ENCODE data around the gene SLC6A11. TPM values are rescaled to one million over a fixed set of nuclear protein-coding genes. Genes with fewer than 3 reads are reported as not detected.

SLC6A11 gene
- total and polyA plus RNA-seq, 2 donors (not counting 1 experiment from before 2014, with no cell fraction given), result not detected

DNA sequence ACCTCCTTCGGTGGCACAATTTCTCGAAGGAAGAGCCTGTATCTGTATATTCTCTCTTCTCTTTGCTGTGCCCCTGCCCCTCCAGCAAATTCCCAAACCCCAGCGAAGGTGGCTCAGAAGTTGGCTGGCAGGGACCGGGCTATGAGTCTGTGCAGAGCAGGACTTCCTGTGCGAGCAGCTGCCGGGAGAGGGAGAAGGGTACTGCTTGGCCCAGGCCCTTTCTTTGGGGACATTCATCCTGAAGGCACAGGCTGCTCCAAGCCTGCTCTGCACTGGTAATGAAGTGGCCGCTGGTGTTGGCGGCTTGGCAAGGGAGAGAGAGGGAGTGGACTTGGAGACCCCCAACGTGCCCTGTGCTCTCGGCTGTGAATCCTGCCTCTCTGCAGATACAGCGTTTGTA, 1.5 kb downstream of the SLC6A11 start:
- no peaks in the 10 kb centered on the region for H4K20me1 ChIP-seq (ENCODE audit: control insufficient read depth, insufficient read depth, low read length, poor library complexity, severe bottlenecking)
- no peaks in the 10 kb centered on the region for H3K9me3 Mint-ChIP-seq (ENCODE audit: insufficient read depth)
- no peak overlapping the region for H3K4me3 Mint-ChIP-seq
- H3K4me1 ChIP-seq (ENCODE audit: control insufficient read depth in 2 of 2, insufficient read depth in 2 of 2, low read length in 2 of 2), result no peaks in the 10 kb centered on the region
- peaks cover 1% of the 10 kb centered on the region for H3K4me1 Mint-ChIP-seq
- H3K4me2 ChIP-seq (replicated peaks; ENCODE audit: low read depth, low read length, poor library complexity, severe bottlenecking), result no peak overlapping the region
- no peaks in the 10 kb centered on the region for H3K9me3 ChIP-seq (ENCODE audit: control extremely low read depth in 1 of 3, control insufficient read depth in 2 of 3, insufficient read depth in 1 of 3, low read length in 2 of 3)
- intact Hi-C loops (cut with micrococcal nuclease), result no loop called here
- H3K36me3 ChIP-seq (replicated peaks in 1 of 2; ENCODE audit: control extremely low read depth in 1 of 2, control insufficient read depth in 1 of 2, extremely low read depth in 1 of 2, insufficient read depth in 2 of 2, low read length in 1 of 2), result no peaks in the 10 kb centered on the region
- TF ChIP-seq EZH2 (IDR thresholded peaks at IDR 0.05; ENCODE audit: borderline replicate concordance, insufficient read depth, low read depth, low read length, poor library complexity, severe bottlenecking), result no peak
- TF ChIP-seq, protein P1, sequence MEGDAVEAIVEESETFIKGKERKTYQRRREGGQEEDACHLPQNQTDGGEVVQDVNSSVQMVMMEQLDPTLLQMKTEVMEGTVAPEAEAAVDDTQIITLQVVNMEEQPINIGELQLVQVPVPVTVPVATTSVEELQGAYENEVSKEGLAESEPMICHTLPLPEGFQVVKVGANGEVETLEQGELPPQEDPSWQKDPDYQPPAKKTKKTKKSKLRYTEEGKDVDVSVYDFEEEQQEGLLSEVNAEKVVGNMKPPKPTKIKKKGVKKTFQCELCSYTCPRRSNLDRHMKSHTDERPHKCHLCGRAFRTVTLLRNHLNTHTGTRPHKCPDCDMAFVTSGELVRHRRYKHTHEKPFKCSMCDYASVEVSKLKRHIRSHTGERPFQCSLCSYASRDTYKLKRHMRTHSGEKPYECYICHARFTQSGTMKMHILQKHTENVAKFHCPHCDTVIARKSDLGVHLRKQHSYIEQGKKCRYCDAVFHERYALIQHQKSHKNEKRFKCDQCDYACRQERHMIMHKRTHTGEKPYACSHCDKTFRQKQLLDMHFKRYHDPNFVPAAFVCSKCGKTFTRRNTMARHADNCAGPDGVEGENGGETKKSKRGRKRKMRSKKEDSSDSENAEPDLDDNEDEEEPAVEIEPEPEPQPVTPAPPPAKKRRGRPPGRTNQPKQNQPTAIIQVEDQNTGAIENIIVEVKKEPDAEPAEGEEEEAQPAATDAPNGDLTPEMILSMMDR (IDR thresholded peaks at IDR 0.05), result no peak
- no peak overlapping the region for H3K4me3 ChIP-seq (ENCODE audit: control extremely low read depth in 1 of 5, extremely low read depth in 1 of 5, insufficient read depth in 1 of 5, low read depth in 2 of 5, low read length in 4 of 5)
- DNase-seq (no peak), ATAC-seq (ENCODE audit: low read depth) (no peak)
- ChIA-PET POLR2A (no interaction called here), CTCF (no interaction called here)
- no peak overlapping the region for H3K27ac Mint-ChIP-seq
- H2AFZ ChIP-seq (ENCODE audit: insufficient read depth, low read depth, low read length, poor library complexity, severe bottlenecking), result no peak overlapping the region
- H3K27me3 ChIP-seq (replicated peaks in 1 of 4; ENCODE audit: control extremely low read depth in 1 of 4, control insufficient read depth in 3 of 4, insufficient read depth in 4 of 4, low read length in 3 of 4), result peaks cover 0 to 13% (median 2%) of the 10 kb centered on the region in 4 experiments
- H3K27ac ChIP-seq (ENCODE audit: low read length in 2 of 2), result no peak overlapping the region
- H3K27me3 Mint-ChIP-seq, result peaks cover 39% of the 10 kb centered on the region
- H3K9ac ChIP-seq (ENCODE audit: low read length), result no peak overlapping the region
- WGBS (ENCODE audit: insufficient coverage), result 78% methylated on average over 11 of the region's 11 CpGs
- no peaks in the 10 kb centered on the region for H3K79me2 ChIP-seq (ENCODE audit: control insufficient read depth, insufficient read depth, low read length)

DNA sequence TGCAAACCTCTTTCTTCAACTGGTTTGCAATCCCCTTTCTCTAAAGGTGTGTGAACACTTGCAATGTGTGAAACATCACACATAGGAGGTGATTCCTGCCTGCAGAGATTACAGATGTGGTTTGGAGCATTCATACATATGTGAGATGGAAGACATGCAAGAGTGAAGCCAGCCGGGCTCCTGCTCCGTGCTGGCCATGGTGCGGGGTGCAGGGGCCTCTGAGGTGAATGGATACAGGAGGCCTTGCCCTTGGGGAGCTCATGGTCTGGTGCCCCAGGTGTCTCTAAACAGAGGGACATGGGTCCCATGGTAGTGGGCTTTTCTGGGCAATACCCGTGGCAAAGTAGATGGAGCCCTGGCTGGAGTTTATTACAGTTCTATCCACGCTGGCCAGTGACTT, 6.0 kb downstream of the SLC6A11 start:
- Histone ChIP-seq H3K27ac (ENCODE audit: low read length in 2 of 2) (no peak overlapping the region), H2AFZ (ENCODE audit: insufficient read depth, low read depth, low read length, poor library complexity, severe bottlenecking) (no peak overlapping the region), H3K9ac (ENCODE audit: low read length) (no peak overlapping the region), H3K36me3 (replicated peaks in 1 of 2; ENCODE audit: control extremely low read depth in 1 of 2, control insufficient read depth in 1 of 2, extremely low read depth in 1 of 2, insufficient read depth in 2 of 2, low read length in 1 of 2) (no peaks in the 10 kb centered on the region), H3K27me3 (replicated peaks in 1 of 4; ENCODE audit: control extremely low read depth in 1 of 4, control insufficient read depth in 3 of 4, insufficient read depth in 4 of 4, low read length in 3 of 4) (peaks cover 0 to 4% (median 1%) of the 10 kb centered on the region in 4 experiments), H4K20me1 (ENCODE audit: control insufficient read depth, insufficient read depth, low read length, poor library complexity, severe bottlenecking) (no peaks in the 10 kb centered on the region), H3K4me2 (replicated peaks; ENCODE audit: low read depth, low read length, poor library complexity, severe bottlenecking) (no peak overlapping the region), H3K9me3 (ENCODE audit: control extremely low read depth in 1 of 3, control insufficient read depth in 2 of 3, insufficient read depth in 1 of 3, low read length in 2 of 3) (no peaks in the 10 kb centered on the region), H3K79me2 (ENCODE audit: control insufficient read depth, insufficient read depth, low read length) (no peaks in the 10 kb centered on the region), H3K4me1 (ENCODE audit: control insufficient read depth in 2 of 2, insufficient read depth in 2 of 2, low read length in 2 of 2) (no peaks in the 10 kb centered on the region), H3K4me3 (ENCODE audit: control extremely low read depth in 1 of 5, extremely low read depth in 1 of 5, insufficient read depth in 1 of 5, low read depth in 2 of 5, low read length in 4 of 5) (no peak overlapping the region)
- no peak for DNase-seq
- H3K4me3 Mint-ChIP-seq, result no peak overlapping the region
- no peaks in the 10 kb centered on the region for H3K9me3 Mint-ChIP-seq (ENCODE audit: insufficient read depth)
- H3K27ac Mint-ChIP-seq, result no peak overlapping the region
- CTCF ChIA-PET, result no interaction called here
- ATAC-seq (ENCODE audit: low read depth), result no peak
- no peaks in the 10 kb centered on the region for H3K4me1 Mint-ChIP-seq
- POLR2A ChIA-PET, result no interaction called here
- no peak for TF ChIP-seq EZH2 (IDR thresholded peaks at IDR 0.05; ENCODE audit: borderline replicate concordance, insufficient read depth, low read depth, low read length, poor library complexity, severe bottlenecking)
- TF ChIP-seq, protein P1 (IDR thresholded peaks at IDR 0.05), result no peak
- intact Hi-C loops (cut with micrococcal nuclease), result no loop called here
- peaks cover 22% of the 10 kb centered on the region for H3K27me3 Mint-ChIP-seq
- WGBS (ENCODE audit: insufficient coverage), result 92% methylated on average over 4 of the region's 5 CpGs

All from B cell (primary cell).